NOMO-1 (cell line): Measurements from ENCODE around the gene PIKFYVE.

Experiments used
- DNase-seq, 2 experiments: peaks; one replicate each; lab custom pipeline; 2025; ENCODE audit not compliant: unreplicated experiment in 2 of 2; lab: John Stamatoyannopoulos, UW

PIKFYVE gene

GRCh38 chr2:208406474-208407451 lies 140.7 kb downstream of the PIKFYVE start, which contains the start of gene PTH2R:
TSS of gene PTH2R (plus strand) at chr2:208406792. CDS start at chr2:208407044, 252 bp downstream.
- no peak for DNase-seq

DNA sequence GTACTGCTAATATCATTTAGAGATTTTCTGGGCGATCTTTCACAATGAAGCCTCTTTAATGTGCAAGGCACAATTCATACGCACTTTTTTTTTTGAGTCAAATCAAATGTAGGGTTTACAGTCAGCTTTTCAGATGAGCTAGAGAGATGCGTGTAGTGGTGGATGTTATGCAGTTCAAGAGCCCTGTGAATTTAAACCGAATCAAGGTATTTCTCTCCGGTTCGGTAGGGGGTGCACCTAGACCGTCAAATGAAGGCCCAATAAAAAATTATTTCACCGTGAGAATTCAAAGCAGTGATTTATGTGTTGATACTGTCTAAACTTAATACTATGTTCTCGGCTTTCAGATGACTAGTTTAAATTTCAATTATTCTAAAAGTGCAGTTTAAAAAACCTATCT lies 141.6 kb downstream of the PIKFYVE start:
- no peak for DNase-seq
